HG02588 (cell line): Measurements from ENCODE around the gene ARVCF.

Experiments used
- ATAC-seq: cut with Tn5 transposase; IDR thresholded peaks from one replicate; pipeline ENCODE4 v1.9.1; 2021; ENCODE audit warnings: mild to moderate bottlenecking, moderate library complexity; ENCODE audit not compliant: unreplicated experiment

The ARVCF gene

GRCh38 chr22:19921544-19922081 lies 95.0 kb downstream of the ARVCF start:
- no peak for ATAC-seq
